IMR-90 (cell line): ENCODE data around the gene TRAFD1.

Experiments
- BHLHE40 ChIP-seq: fragments of 150-350 bp; IDR thresholded peaks from 2 replicates; pipeline ENCODE4 v1.6.1; 2016; ENCODE audit warnings: mild to moderate bottlenecking, low read depth, low read length
- CEBPB ChIP-seq: IDR thresholded peaks from 2 replicates; pipeline ENCODE4 v1.6.1; 2012; ENCODE audit warnings: low read depth, low read length, improper control_type of control experiment
- CHD1 ChIP-seq: IDR thresholded peaks from 2 replicates; pipeline ENCODE4 v1.6.1; 2012; ENCODE audit warnings: low read depth, low read length, improper control_type of control experiment
- CTCF ChIP-seq: conservative IDR thresholded peaks from 2 replicates; pipeline ENCODE4 v1.5.1; 2012; ENCODE audit warnings: mild to moderate bottlenecking, low read depth, low read length, improper control_type of control experiment
- ELK1 ChIP-seq: fragments of 150-350 bp; IDR thresholded peaks from 2 replicates; pipeline ENCODE4 v1.6.1; 2016; ENCODE audit warnings: low read depth, mild to moderate bottlenecking, low read length, moderate library complexity, borderline replicate concordance
- FOS ChIP-seq: fragments of 150-350 bp; IDR thresholded peaks from 2 replicates; pipeline ENCODE4 v1.6.1; 2016; ENCODE audit warnings: low read depth, low read length
- MAZ ChIP-seq: IDR thresholded peaks from 2 replicates; pipeline ENCODE4 v1.6.1; 2012; ENCODE audit warnings: low read depth, mild to moderate bottlenecking, low read length, improper control_type of control experiment, moderate library complexity, borderline replicate concordance
- MXI1 ChIP-seq: IDR thresholded peaks from 2 replicates; pipeline ENCODE4 v1.6.1; 2012; ENCODE audit warnings: low read depth, mild to moderate bottlenecking, low read length, moderate library complexity, borderline replicate concordance
- NFE2L2 ChIP-seq: fragments of 150-350 bp; IDR thresholded peaks from 2 replicates; pipeline ENCODE4 v1.6.1; 2016; ENCODE audit warnings: low read depth, mild to moderate bottlenecking, low read length
- POLR2A ChIP-seq: IDR thresholded peaks from 2 replicates; pipeline ENCODE4 v1.6.1; 2012; ENCODE audit warnings: mild to moderate bottlenecking, low read depth, low read length
- RAD21 ChIP-seq: IDR thresholded peaks from 2 replicates; pipeline ENCODE4 v1.6.1; 2012; ENCODE audit warnings: low read length, improper control_type of control experiment
- RCOR1 ChIP-seq: IDR thresholded peaks from 2 replicates; pipeline ENCODE4 v1.6.1; 2012; ENCODE audit warnings: mild to moderate bottlenecking, low read length, improper control_type of control experiment; ENCODE audit not compliant: insufficient replicate concordance
- RFX5 ChIP-seq: IDR thresholded peaks from 2 replicates; pipeline ENCODE4 v1.8.0; 2012; ENCODE audit warnings: low read depth, mild to moderate bottlenecking, low read length, moderate library complexity
- SMC3 ChIP-seq: fragments of 150-350 bp; IDR thresholded peaks from 2 replicates; pipeline ENCODE4 v1.6.1; 2016; ENCODE audit warnings: low read depth, mild to moderate bottlenecking, antibody characterized with exemption, low read length, moderate library complexity

GRCh38 chr12:112183141-112184021 is 58.0 kb downstream of the TRAFD1 start:
- TF ChIP-seq POLR2A (no peak), CTCF (no peak), CEBPB (no peak), RFX5 (no peak), NFE2L2 (no peak), MXI1 (no peak), CHD1 (no peak), RCOR1 (no peak), SMC3 (no peak), FOS (no peak), RAD21 (no peak), ELK1 (no peak), MAZ (no peak), BHLHE40 (no peak)
